Keratinocyte (primary cell): ENCODE results near the gene TCERG1L. TPM values are rescaled to one million over a fixed set of nuclear protein-coding genes. Genes with fewer than 3 reads are reported as not detected.

Experiments used
- DNase-seq: peaks from one replicate; pipeline ENCODE4 v3.0.0-alpha.2; 2011; ENCODE audit warnings: low read depth, missing footprints, low spot score
- FAIRE-seq: peaks from 2 replicates; lab custom pipeline; 2011; peaks lifted over from hg19 to GRCh38; lab: Jason Lieb, UNC
- H2AFZ ChIP-seq: 2 replicates; pipeline ENCODE4 v1.6.0; 2012; ENCODE audit warnings: low read length, control low read depth, inconsistent platforms; ENCODE audit not compliant: control insufficient read depth
- H3K27ac ChIP-seq: 2 replicates; pipeline ENCODE4 v1.5.1; 2011; ENCODE audit warnings: low read length; ENCODE audit not compliant: control insufficient read depth, insufficient read depth
- H3K27me3 ChIP-seq: 3 replicates; pipeline ENCODE4 v1.6.0; 2011; ENCODE audit warnings: low read length; ENCODE audit not compliant: control insufficient read depth, insufficient read depth; ENCODE audit errors: extremely low read depth
- H3K36me3 ChIP-seq, 2 experiments: 2 replicates in 1 of 2; 3 replicates in 1 of 2; pipeline ENCODE4 v1.5.1; 2011; ENCODE audit warnings: low read length in 2 of 2, mild to moderate bottlenecking in 1 of 2; ENCODE audit not compliant: control insufficient read depth in 2 of 2, insufficient read depth in 2 of 2; ENCODE audit errors: extremely low read depth in 1 of 2
- H3K4me1 ChIP-seq: 3 replicates; pipeline ENCODE4 v1.5.1; 2011; ENCODE audit warnings: low read length; ENCODE audit not compliant: control insufficient read depth, insufficient read depth; ENCODE audit errors: extremely low read depth
- H3K4me2 ChIP-seq: 3 replicates; pipeline ENCODE4 v1.6.0; 2011; ENCODE audit warnings: low read depth, low read length; ENCODE audit not compliant: control insufficient read depth, insufficient read depth; ENCODE audit errors: extremely low read depth
- H3K4me3 ChIP-seq, 3 experiments: fragments of 200-600 bp in 1 of 3; sonication (generic) in 1 of 3; 2 replicates in 2 of 3; 3 replicates in 1 of 3; pipeline ENCODE4 v1.5.1; 2011 to 2016; ENCODE audit warnings: low read length in 3 of 3, mild to moderate bottlenecking in 3 of 3, control low read depth in 2 of 3, inconsistent platforms in 1 of 3, low read depth in 1 of 3, mixed read lengths in 1 of 3, mixed run types in 1 of 3, moderate library complexity in 1 of 3; ENCODE audit not compliant: control insufficient read depth in 2 of 3, insufficient read depth in 2 of 3; ENCODE audit errors: extremely low read depth in 1 of 3
- H3K79me2 ChIP-seq: 2 replicates; pipeline ENCODE4 v1.6.0; 2012; ENCODE audit warnings: low read length; ENCODE audit not compliant: control insufficient read depth, insufficient read depth
- H3K9ac ChIP-seq: 3 replicates; pipeline ENCODE4 v1.6.0; 2011; ENCODE audit warnings: low read length; ENCODE audit not compliant: control insufficient read depth, insufficient read depth; ENCODE audit errors: extremely low read depth
- H3K9me1 ChIP-seq: 3 replicates; pipeline ENCODE4 v1.6.0; 2011; ENCODE audit warnings: low read length; ENCODE audit not compliant: control insufficient read depth, insufficient read depth; ENCODE audit errors: extremely low read depth
- H3K9me3 ChIP-seq: 2 replicates; pipeline ENCODE4 v1.5.1; 2012; ENCODE audit warnings: low read depth, low read length; ENCODE audit not compliant: control insufficient read depth
- H4K20me1 ChIP-seq: 3 replicates; pipeline ENCODE4 v1.6.0; 2011; ENCODE audit warnings: low read length; ENCODE audit not compliant: control insufficient read depth, insufficient read depth; ENCODE audit errors: extremely low read depth
- EZH2 ChIP-seq: IDR thresholded peaks from one replicate; pipeline ENCODE4 v1.6.1; 2012; ENCODE audit warnings: inconsistent platforms, mild to moderate bottlenecking, low read length, moderate library complexity
- dilution Hi-C: fragments of 300-500 bp; cut with MboI; formaldehyde crosslinking; loops from one replicate; pipeline ENCODE4 v1.7.0; 2020; ENCODE audit warnings: low sequenced_read_pairs; ENCODE audit not compliant: extremely low pct_ligation_motif_present
- polyA plus RNA-seq, 5 experiments: library from polyadenylated mRNA; depleted of rRNA in 3 of 5; stranded (reverse) in 3 of 5; stranded (forward) in 1 of 5; unstranded in 1 of 5; fragments of >200 nt; gene quantifications; 1 replicate in 1 of 5; 2 replicates in 3 of 5; 3 replicates in 1 of 5; pipeline versions ENCODE4 v1.2.1 to v1.2.3, GENCODE V29; 2011 to 2012; ENCODE audit warnings: missing spikeins in 2 of 5, low read depth in 1 of 5, low replicate concordance in 1 of 5
- TF ChIP-seq, protein P1 (sequence below), 3 experiments: IDR thresholded peaks in 1 of 3; conservative IDR thresholded peaks in 1 of 3; optimal IDR thresholded peaks in 1 of 3; 2 replicates in 2 of 3; 3 replicates in 1 of 3; pipeline versions ENCODE3 to v1.5.1; 2011; ENCODE audit warnings: low read length in 3 of 3, mild to moderate bottlenecking in 3 of 3, moderate library complexity in 2 of 3, control low read depth in 1 of 3, inconsistent platforms in 1 of 3; ENCODE audit not compliant: insufficient read depth in 2 of 3; ENCODE audit errors: extremely low read depth in 1 of 3

TCERG1L gene
- polyA plus RNA-seq, 1 donor (not counting 4 experiments of a cell fraction or from before 2014, with no cell fraction given), result not detected

- Histone ChIP-seq H2AFZ (no peak overlapping the region), H3K79me2 (no peaks in the 10 kb centered on the region), H3K27ac (no peak overlapping the region), H3K36me3 (no peaks in the 10 kb centered on the region), H3K9me1 (no peaks in the 10 kb centered on the region), H3K4me1 (no peaks in the 10 kb centered on the region), H4K20me1 (no peaks in the 10 kb centered on the region), H3K4me3 (no peak overlapping the region), H3K9me3 (peaks cover 14% of the 10 kb centered on the region), H3K9ac (no peak overlapping the region), H3K4me2 (no peak overlapping the region), H3K27me3 (no peaks in the 10 kb centered on the region)
- DNase-seq, result no peak
- no peak for FAIRE-seq
- TF ChIP-seq EZH2, result no peak
- TF ChIP-seq, protein P1, sequence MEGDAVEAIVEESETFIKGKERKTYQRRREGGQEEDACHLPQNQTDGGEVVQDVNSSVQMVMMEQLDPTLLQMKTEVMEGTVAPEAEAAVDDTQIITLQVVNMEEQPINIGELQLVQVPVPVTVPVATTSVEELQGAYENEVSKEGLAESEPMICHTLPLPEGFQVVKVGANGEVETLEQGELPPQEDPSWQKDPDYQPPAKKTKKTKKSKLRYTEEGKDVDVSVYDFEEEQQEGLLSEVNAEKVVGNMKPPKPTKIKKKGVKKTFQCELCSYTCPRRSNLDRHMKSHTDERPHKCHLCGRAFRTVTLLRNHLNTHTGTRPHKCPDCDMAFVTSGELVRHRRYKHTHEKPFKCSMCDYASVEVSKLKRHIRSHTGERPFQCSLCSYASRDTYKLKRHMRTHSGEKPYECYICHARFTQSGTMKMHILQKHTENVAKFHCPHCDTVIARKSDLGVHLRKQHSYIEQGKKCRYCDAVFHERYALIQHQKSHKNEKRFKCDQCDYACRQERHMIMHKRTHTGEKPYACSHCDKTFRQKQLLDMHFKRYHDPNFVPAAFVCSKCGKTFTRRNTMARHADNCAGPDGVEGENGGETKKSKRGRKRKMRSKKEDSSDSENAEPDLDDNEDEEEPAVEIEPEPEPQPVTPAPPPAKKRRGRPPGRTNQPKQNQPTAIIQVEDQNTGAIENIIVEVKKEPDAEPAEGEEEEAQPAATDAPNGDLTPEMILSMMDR (optimal IDR thresholded peaks at IDR 0.05 in 1 of 3, IDR thresholded peaks at IDR 0.05 in 1 of 3, conservative IDR thresholded peaks at IDR 0.05 in 1 of 3; ENCODE audit: extremely low read depth in 1 of 3, insufficient read depth in 2 of 3, low read length in 3 of 3), result no peak
- dilution Hi-C loops, result no loop called here
These were observed 113.1 kb downstream of the TCERG1L start for GRCh38 chr10:131198401-131198800.

- H3K9ac ChIP-seq, result no peak overlapping the region
- DNase-seq (no peak), FAIRE-seq (no peak)
- no peaks in the 10 kb centered on the region for H3K9me1 ChIP-seq
- no peaks in the 10 kb centered on the region for H3K36me3 ChIP-seq
- no peak overlapping the region for H3K4me2 ChIP-seq
- H3K9me3 ChIP-seq, result peaks cover 11% of the 10 kb centered on the region
- H3K4me1 ChIP-seq, result no peaks in the 10 kb centered on the region
- H3K79me2 ChIP-seq, result no peaks in the 10 kb centered on the region
- no peak overlapping the region for H3K27ac ChIP-seq
- no peak overlapping the region for H2AFZ ChIP-seq
- H3K27me3 ChIP-seq, result no peaks in the 10 kb centered on the region
- H4K20me1 ChIP-seq, result no peaks in the 10 kb centered on the region
- dilution Hi-C loops, result no loop called here
- H3K4me3 ChIP-seq, result no peak overlapping the region
- TF ChIP-seq EZH2, result no peak
- TF ChIP-seq, protein P1 (optimal IDR thresholded peaks at IDR 0.05 in 1 of 3, IDR thresholded peaks at IDR 0.05 in 1 of 3, conservative IDR thresholded peaks at IDR 0.05 in 1 of 3; ENCODE audit: extremely low read depth in 1 of 3, insufficient read depth in 2 of 3, low read length in 3 of 3), result no peak
These were observed 115.2 kb downstream of the TCERG1L start for GRCh38 chr10:131196176-131196885.
